AG09319 (cell line): Measurements from ENCODE around the gene EPC1.
A peak's percentile ranks its signal among the peaks of the same experiment; 100 is the strongest.

Source experiments
- DNase-seq: peaks from one replicate; pipeline ENCODE4 v3.0.0-alpha.2; 2010; ENCODE audit warnings: low read depth; ENCODE audit errors: extremely low read depth
- TF ChIP-seq, protein P1 (sequence below): IDR thresholded peaks from 2 replicates; pipeline ENCODE4 v1.5.1; 2011; ENCODE audit warnings: low read depth, mild to moderate bottlenecking, inconsistent platforms, low read length, moderate library complexity

EPC1 gene

DNA sequence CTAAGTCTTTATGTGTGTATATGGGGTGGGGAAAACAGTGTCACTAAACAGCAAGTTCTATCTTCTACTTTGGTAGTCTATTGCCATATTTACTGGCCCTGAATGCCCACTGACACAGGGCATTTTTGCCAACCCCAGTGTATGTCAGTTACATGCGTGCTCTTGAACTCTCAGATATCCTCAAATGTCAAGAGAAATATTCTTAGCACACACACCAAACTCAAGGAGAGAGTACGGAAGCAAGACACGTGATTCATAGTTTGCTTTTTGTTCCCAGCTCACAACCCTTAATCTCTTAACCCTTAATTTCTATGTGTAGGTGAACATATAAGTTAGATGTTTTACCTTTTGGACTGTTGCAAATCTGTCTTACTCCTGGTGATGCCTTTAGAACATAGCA, 39.3 kb downstream of the EPC1 start:
- no peak for DNase-seq
- TF ChIP-seq, protein P1, sequence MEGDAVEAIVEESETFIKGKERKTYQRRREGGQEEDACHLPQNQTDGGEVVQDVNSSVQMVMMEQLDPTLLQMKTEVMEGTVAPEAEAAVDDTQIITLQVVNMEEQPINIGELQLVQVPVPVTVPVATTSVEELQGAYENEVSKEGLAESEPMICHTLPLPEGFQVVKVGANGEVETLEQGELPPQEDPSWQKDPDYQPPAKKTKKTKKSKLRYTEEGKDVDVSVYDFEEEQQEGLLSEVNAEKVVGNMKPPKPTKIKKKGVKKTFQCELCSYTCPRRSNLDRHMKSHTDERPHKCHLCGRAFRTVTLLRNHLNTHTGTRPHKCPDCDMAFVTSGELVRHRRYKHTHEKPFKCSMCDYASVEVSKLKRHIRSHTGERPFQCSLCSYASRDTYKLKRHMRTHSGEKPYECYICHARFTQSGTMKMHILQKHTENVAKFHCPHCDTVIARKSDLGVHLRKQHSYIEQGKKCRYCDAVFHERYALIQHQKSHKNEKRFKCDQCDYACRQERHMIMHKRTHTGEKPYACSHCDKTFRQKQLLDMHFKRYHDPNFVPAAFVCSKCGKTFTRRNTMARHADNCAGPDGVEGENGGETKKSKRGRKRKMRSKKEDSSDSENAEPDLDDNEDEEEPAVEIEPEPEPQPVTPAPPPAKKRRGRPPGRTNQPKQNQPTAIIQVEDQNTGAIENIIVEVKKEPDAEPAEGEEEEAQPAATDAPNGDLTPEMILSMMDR: no peak

DNA sequence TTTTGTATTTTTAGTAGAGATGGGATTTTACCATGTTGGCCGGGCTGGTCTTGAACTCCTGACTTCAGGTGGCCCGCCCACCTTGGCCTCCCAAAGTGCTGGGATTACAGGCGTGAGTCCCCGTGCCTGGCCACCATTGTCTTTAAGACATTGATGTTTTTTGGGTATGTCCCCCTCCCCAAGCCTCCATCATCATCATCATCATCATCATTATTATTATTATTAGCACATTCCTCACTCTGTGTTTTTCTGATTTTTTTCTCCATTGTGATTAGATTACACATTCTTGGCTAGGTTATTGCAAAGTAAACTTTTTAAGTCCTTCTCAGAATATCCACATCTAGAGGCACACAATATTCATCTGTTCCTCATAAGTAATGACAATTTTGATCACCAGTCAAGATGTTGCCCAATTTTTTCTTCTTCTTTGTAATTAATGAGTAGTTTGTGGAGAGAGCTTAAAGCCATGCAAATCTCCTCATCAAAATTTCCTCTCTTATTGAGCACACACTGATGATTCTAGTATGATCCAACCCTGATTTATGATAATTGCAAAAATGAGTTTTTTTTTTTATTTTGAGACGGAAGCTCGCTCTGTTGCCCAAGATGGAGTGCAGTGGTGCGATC, 47.5 kb downstream of the EPC1 start:
- DNase-seq: peak; percentile 57
- TF ChIP-seq, protein P1: no peak

DNA sequence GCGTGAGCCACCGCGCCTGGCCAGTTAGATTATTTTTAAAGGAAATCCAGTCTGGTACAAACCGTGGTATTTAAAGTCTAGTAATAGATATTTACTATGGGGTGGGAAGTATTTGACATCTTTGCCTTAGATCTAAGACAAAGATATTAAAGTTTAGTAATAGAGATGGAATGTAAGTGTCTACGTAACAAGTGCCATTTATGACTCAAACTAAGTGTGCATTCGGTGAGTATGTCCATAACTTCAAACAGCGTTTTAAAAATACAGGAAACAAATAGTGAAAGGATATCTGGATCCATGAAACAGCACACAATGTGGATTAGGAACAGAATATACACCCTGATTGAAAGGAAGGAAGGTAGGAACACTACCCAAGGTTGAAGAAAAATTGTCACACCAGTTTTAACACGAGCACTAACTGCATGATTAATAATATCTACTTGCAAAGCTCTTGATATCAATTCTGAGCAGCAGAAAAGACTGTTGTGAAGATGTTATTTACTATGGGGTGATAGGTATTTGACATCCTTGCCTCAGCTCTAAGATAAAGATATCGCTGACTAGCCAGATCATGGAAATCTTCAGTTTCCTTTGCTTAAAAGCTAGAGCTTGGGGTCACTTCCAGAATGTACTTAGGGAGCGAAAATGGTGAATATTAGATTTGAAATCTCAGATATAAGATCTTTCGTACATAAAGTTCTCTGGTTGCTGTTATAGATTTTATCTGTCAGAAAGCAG, 48.7 kb downstream of the EPC1 start:
- TF ChIP-seq, protein P1: no peak
- DNase-seq: peak; percentile 23

DNA sequence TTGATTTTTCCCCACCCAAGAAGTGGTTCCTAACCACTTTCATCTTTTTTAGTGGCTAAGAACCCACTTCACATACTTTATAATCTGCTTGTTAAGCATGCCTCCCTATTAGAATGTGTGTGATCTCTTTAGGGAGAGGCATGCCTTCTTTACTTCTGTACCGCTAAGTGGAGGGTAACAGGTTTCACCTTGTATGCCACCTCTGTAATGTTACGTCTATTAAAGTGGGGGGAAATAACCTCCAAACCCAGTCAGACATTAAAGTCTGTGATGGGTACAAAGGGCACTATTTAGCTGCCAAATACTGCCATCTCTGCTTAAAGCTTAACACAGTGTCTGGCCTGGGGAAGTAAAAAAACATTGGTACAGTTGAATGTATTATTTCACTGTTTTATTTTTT, 51.9 kb downstream of the EPC1 start:
- no peak for DNase-seq
- TF ChIP-seq, protein P1: no peak

DNA sequence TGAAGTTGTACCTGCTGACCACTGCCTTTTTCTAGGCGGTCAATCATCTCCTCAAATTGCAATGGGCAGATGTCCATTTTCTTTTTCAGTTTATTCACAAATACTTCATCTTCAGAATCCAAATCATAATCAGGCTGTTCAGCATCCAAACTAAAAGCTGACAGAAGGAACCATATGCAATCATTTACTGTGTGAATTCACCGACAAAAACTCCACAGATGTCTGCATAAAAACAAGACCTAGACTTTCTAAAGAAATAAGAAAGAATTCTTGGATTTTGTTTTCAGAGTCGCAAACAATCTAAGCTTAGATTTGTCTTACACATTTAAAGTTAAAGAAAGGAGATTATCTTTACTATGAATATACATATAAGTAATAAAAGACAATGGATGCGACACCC, 53.4 kb downstream of the EPC1 start:
- no peak for DNase-seq

DNA sequence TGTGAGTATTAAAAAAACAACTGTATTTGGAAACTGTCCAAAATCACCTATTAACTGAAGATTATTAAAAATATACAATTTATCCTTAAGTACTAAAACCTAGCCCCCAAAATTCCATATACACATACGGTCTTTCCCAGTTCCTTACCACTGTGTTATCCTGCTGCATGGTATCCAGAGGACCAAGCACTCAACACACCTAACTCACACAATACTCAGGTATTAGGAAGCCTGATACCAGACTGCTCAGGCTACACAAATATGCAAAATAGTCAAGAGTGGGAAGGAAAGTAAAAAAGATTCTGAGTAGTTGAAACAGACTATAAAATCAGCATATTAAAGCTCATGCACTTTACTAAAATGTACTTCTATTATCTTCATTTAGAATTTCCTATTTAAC, 67.2 kb downstream of the EPC1 start:
- no peak for DNase-seq
- TF ChIP-seq, protein P1: no peak

More for the DNA sequence above, 53.4 kb downstream of the EPC1 start:
- TF ChIP-seq, protein P1: no peak

DNA sequence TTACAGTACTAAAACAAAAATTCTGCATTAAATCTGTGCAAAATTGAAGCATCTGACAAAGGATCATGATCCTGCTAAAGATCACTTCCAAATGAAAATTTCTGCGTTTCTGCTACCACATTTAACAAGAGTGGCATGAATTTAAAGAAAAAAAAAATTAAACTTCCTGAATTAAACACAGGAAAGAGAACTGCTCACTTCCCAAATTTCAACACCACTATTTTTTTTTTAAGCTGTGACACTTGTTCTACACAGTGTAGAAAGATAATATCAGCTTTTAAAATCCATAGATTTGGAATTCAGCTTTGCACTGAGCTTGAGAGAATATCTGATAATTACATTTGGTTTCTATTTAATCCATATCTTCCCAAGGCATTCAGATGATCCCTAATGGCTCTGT, 73.6 kb downstream of the EPC1 start:
- DNase-seq: no peak

More for the DNA sequence above, 73.6 kb downstream of the EPC1 start:
- TF ChIP-seq, protein P1: no peak
